ENCODE measurements around the gene PLCH2. TPM values are rescaled to one million over a fixed set of nuclear protein-coding genes. Genes with fewer than 3 reads are reported as not detected.

Gene PLCH2
- total and polyA plus RNA-seq, 2 of the 13 experiments (the other 11 are each of a cell fraction or from before 2014, with no cell fraction given): 0.15 to 0.67 TPM

DNA sequence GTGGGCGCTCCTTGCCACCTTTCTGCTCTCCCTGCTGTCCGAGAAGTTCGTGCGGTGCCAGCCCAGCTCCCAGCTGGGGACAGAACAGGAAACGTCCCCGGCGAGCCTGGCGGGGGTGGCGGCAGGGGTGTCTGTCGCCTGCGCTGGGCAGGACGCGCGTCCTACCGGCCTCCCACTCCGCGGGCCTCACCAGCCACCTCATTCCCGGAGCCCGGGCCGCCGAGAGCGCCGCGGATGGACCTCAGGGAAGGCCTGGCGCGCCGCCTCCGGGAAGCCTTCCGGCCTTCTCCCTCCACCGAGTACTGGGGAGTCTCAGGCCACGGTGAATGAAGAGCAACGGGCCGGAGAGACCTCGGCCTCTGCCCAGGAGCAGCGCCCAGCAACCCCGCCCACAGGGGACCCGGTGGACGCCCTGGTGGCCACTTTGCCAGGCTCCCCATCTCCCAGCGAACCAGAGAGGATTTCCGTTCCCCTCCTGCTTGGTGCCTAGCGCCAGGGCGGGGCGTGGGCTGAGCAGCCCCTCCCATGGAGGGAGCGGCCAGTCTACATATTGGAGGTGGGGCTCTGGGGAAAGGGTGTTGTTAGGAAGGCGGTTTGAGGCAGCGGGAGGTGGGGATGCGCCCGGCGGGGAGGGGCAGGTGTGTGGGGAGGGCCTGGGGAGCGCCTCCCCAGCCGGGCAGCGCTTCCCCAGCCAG lies 70.6 kb downstream of the PLCH2 start (continued):
- no peak for TF ChIP-seq GPBP1L1 (CRISPR knock-in tag; IDR thresholded peaks at IDR 0.05)
- TF ChIP-seq TARDBP (CRISPR knock-in tag; IDR thresholded peaks at IDR 0.05): no peak; the same call in 1 of the 2 replicates
- no peak for TF ChIP-seq SCMH1 (CRISPR knock-in tag; IDR thresholded peaks at IDR 0.05; ENCODE audit: borderline replicate concordance)
- TF ChIP-seq, protein P1, sequence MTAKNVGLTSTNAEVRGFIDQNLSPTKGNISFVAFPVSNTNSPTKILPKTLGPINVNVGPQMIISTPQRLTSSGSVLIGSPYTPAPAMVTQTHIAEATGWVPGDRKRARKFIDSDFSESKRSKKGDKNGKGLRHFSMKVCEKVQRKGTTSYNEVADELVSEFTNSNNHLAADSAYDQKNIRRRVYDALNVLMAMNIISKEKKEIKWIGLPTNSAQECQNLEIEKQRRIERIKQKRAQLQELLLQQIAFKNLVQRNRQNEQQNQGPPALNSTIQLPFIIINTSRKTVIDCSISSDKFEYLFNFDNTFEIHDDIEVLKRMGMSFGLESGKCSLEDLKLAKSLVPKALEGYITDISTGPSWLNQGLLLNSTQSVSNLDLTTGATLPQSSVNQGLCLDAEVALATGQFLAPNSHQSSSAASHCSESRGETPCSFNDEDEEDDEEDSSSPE (CRISPR knock-in tag; IDR thresholded peaks at IDR 0.05): no peak
- TF ChIP-seq STAG1 (CRISPR knock-in tag; IDR thresholded peaks at IDR 0.05): no peak
- TF ChIP-seq ZFP90 (CRISPR knock-in tag; IDR thresholded peaks at IDR 0.05; ENCODE audit: borderline replicate concordance): no peak
- TF ChIP-seq GTF3A (CRISPR knock-in tag; conservative IDR thresholded peaks at IDR 0.05): no peak
- no peak for TF ChIP-seq EP300 (IDR thresholded peaks at IDR 0.05; ENCODE audit: low read depth in 2 of 2, low read length in 2 of 2)
- no peak for TF ChIP-seq EP300 (CRISPR knock-in tag; IDR thresholded peaks at IDR 0.05; ENCODE audit: borderline replicate concordance)
- TF ChIP-seq E2F2 (CRISPR knock-in tag; IDR thresholded peaks at IDR 0.05; ENCODE audit: borderline replicate concordance): no peak
- TF ChIP-seq ZNF501 (CRISPR knock-in tag; IDR thresholded peaks at IDR 0.05): no peak; the same call in 1 of the 2 replicates
- TF ChIP-seq STAT5B (CRISPR knock-in tag; IDR thresholded peaks at IDR 0.05): no peak
- TF ChIP-seq ZNF550 (CRISPR knock-in tag; IDR thresholded peaks at IDR 0.05; ENCODE audit: borderline replicate concordance): no peak
- TF ChIP-seq, protein P2, sequence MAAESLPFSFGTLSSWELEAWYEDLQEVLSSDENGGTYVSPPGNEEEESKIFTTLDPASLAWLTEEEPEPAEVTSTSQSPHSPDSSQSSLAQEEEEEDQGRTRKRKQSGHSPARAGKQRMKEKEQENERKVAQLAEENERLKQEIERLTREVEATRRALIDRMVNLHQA (CRISPR knock-in tag; IDR thresholded peaks at IDR 0.05): no peak
- TF ChIP-seq, protein P3, sequence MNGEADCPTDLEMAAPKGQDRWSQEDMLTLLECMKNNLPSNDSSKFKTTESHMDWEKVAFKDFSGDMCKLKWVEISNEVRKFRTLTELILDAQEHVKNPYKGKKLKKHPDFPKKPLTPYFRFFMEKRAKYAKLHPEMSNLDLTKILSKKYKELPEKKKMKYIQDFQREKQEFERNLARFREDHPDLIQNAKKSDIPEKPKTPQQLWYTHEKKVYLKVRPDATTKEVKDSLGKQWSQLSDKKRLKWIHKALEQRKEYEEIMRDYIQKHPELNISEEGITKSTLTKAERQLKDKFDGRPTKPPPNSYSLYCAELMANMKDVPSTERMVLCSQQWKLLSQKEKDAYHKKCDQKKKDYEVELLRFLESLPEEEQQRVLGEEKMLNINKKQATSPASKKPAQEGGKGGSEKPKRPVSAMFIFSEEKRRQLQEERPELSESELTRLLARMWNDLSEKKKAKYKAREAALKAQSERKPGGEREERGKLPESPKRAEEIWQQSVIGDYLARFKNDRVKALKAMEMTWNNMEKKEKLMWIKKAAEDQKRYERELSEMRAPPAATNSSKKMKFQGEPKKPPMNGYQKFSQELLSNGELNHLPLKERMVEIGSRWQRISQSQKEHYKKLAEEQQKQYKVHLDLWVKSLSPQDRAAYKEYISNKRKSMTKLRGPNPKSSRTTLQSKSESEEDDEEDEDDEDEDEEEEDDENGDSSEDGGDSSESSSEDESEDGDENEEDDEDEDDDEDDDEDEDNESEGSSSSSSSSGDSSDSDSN (CRISPR knock-in tag; IDR thresholded peaks at IDR 0.05): peak; percentile 58; the same call in 1 of the 2 replicates
- TF ChIP-seq, protein P4, sequence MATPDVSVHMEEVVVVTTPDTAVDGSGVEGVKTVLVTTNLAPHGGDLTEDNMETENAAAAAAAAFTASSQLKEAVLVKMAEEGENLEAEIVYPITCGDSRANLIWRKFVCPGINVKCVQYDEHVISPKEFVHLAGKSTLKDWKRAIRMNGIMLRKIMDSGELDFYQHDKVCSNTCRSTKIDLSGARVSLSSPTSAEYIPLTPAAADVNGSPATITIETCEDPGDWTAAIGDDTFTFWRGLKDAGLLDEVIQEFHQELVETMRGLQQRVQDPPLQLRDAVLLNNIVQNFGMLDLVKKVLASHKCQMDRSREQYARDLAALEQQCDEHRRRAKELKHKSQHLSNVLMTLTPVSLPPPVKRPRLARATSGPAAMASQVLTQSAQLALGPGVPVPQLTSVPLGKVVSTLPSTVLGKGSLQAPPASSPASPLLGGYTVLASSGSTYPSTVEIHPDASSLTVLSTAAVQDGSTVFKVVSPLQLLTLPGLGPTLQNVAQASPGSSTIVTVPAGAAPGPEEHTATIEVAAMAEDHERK (CRISPR knock-in tag; IDR thresholded peaks at IDR 0.05; ENCODE audit: low read depth): no peak
- TF ChIP-seq ZKSCAN8 (CRISPR knock-in tag; IDR thresholded peaks at IDR 0.05; ENCODE audit: borderline replicate concordance): no peak
- TF ChIP-seq FOSL2 (CRISPR knock-in tag; IDR thresholded peaks at IDR 0.05): no peak
- no peak for TF ChIP-seq ZNF790 (CRISPR knock-in tag; IDR thresholded peaks at IDR 0.05; ENCODE audit: borderline replicate concordance)

Measured in HepG2 (cell line).